ENCODE results near the gene KCNIP2. TPM values are rescaled to one million over a fixed set of nuclear protein-coding genes. Genes with fewer than 3 reads are reported as not detected.
A peak's percentile ranks its signal among the peaks of the same experiment; 100 is the strongest.

The KCNIP2 gene
- total RNA-seq, 1 donor, result 1.4 TPM

GRCh38 chr10:101827919-101828600 lies 15.5 kb downstream of the KCNIP2 start:
- H3K9me3 ChIP-seq (ENCODE audit: low read depth, low read length), result no peaks in the 10 kb centered on the region
- no peak overlapping the region for H3K27ac ChIP-seq (ENCODE audit: low read depth, low read length)
- H3K79me2 ChIP-seq (ENCODE audit: insufficient read depth, low read length), result no peaks in the 10 kb centered on the region
- no peaks in the 10 kb centered on the region for H3K36me3 ChIP-seq (ENCODE audit: insufficient read depth, low read length)
- no peak overlapping the region for H3K4me2 ChIP-seq (ENCODE audit: insufficient read depth, low read length)
- no peak overlapping the region for H3K4me3 ChIP-seq (ENCODE audit: insufficient read depth, low read length)
- no peak for TF ChIP-seq CTCF (IDR thresholded peaks at IDR 0.05; ENCODE audit: extremely low read depth, low read depth, low read length)
- DNase-seq (ENCODE audit: insufficient read length, low spot score, missing footprints), result peak; percentile 45
- peaks cover 16% of the 10 kb centered on the region for H3K4me1 ChIP-seq (ENCODE audit: insufficient read depth, low read length)
- H3K27me3 ChIP-seq (ENCODE audit: insufficient read depth, low read length), result no peaks in the 10 kb centered on the region
- H4K20me1 ChIP-seq (ENCODE audit: insufficient read depth, low read length), result peaks cover 3% of the 10 kb centered on the region
- no peak overlapping the region for H2AFZ ChIP-seq (ENCODE audit: low read length)

GRCh38 chr10:101826852-101827434 lies 16.7 kb downstream of the KCNIP2 start:
- TF ChIP-seq CTCF (IDR thresholded peaks at IDR 0.05; ENCODE audit: extremely low read depth, low read depth, low read length), result no peak
- Histone ChIP-seq H4K20me1 (ENCODE audit: insufficient read depth, low read length) (peaks cover 3% of the 10 kb centered on the region), H2AFZ (ENCODE audit: low read length) (no peak overlapping the region), H3K36me3 (ENCODE audit: insufficient read depth, low read length) (no peaks in the 10 kb centered on the region), H3K4me1 (ENCODE audit: insufficient read depth, low read length) (peaks cover 16% of the 10 kb centered on the region), H3K4me2 (ENCODE audit: insufficient read depth, low read length) (no peak overlapping the region), H3K4me3 (ENCODE audit: insufficient read depth, low read length) (no peak overlapping the region), H3K27me3 (ENCODE audit: insufficient read depth, low read length) (no peaks in the 10 kb centered on the region), H3K79me2 (ENCODE audit: insufficient read depth, low read length) (no peaks in the 10 kb centered on the region), H3K27ac (ENCODE audit: low read depth, low read length) (no peak overlapping the region), H3K9me3 (ENCODE audit: low read depth, low read length) (no peaks in the 10 kb centered on the region)
- DNase-seq (ENCODE audit: insufficient read length, low spot score, missing footprints), result peak; percentile 52

- H3K27me3 ChIP-seq (ENCODE audit: insufficient read depth, low read length), result no peaks in the 10 kb centered on the region
- TF ChIP-seq CTCF (IDR thresholded peaks at IDR 0.05; ENCODE audit: extremely low read depth, low read depth, low read length), result no peak
- no peaks in the 10 kb centered on the region for H3K36me3 ChIP-seq (ENCODE audit: insufficient read depth, low read length)
- no peak for DNase-seq (ENCODE audit: insufficient read length, low spot score, missing footprints)
- H4K20me1 ChIP-seq (ENCODE audit: insufficient read depth, low read length), result no peaks in the 10 kb centered on the region
- no peaks in the 10 kb centered on the region for H3K79me2 ChIP-seq (ENCODE audit: insufficient read depth, low read length)
- no peak overlapping the region for H2AFZ ChIP-seq (ENCODE audit: low read length)
- H3K9me3 ChIP-seq (ENCODE audit: low read depth, low read length), result no peaks in the 10 kb centered on the region
- no peak overlapping the region for H3K4me2 ChIP-seq (ENCODE audit: insufficient read depth, low read length)
- no peaks in the 10 kb centered on the region for H3K4me1 ChIP-seq (ENCODE audit: insufficient read depth, low read length)
- H3K4me3 ChIP-seq (ENCODE audit: insufficient read depth, low read length), result no peak overlapping the region
- no peak overlapping the region for H3K27ac ChIP-seq (ENCODE audit: low read depth, low read length)
Observed at GRCh38 chr10:101824736-101825135, 18.9 kb downstream of the KCNIP2 start.

- Histone ChIP-seq H3K9me3 (ENCODE audit: low read depth, low read length) (no peaks in the 10 kb centered on the region), H3K4me3 (ENCODE audit: insufficient read depth, low read length) (peak overlapping the region; percentile 98), H3K27ac (ENCODE audit: low read depth, low read length) (peak overlapping the region; percentile 97), H2AFZ (ENCODE audit: low read length) (peak overlapping the region; percentile 87), H3K4me2 (ENCODE audit: insufficient read depth, low read length) (peak overlapping the region; percentile 94), H3K79me2 (ENCODE audit: insufficient read depth, low read length) (peaks cover 42% of the 10 kb centered on the region), H3K36me3 (ENCODE audit: insufficient read depth, low read length) (no peaks in the 10 kb centered on the region), H3K4me1 (ENCODE audit: insufficient read depth, low read length) (peaks cover 21% of the 10 kb centered on the region), H3K27me3 (ENCODE audit: insufficient read depth, low read length) (no peaks in the 10 kb centered on the region), H4K20me1 (ENCODE audit: insufficient read depth, low read length) (peaks cover 38% of the 10 kb centered on the region)
- no peak for TF ChIP-seq CTCF (IDR thresholded peaks at IDR 0.05; ENCODE audit: extremely low read depth, low read depth, low read length)
- DNase-seq (ENCODE audit: insufficient read length, low spot score, missing footprints), result peak; percentile 58
Observed at GRCh38 chr10:101818872-101819633, 24.5 kb downstream of the KCNIP2 start.

Data from osteoblast (primary cell).